ENCODE data around the gene GRHPR. TPM values are rescaled to one million over a fixed set of nuclear protein-coding genes. Genes with fewer than 3 reads are reported as not detected.

Gene GRHPR
- total and polyA plus RNA-seq, 5 donors, result 92.2 to 119 (median 116) TPM

DNA sequence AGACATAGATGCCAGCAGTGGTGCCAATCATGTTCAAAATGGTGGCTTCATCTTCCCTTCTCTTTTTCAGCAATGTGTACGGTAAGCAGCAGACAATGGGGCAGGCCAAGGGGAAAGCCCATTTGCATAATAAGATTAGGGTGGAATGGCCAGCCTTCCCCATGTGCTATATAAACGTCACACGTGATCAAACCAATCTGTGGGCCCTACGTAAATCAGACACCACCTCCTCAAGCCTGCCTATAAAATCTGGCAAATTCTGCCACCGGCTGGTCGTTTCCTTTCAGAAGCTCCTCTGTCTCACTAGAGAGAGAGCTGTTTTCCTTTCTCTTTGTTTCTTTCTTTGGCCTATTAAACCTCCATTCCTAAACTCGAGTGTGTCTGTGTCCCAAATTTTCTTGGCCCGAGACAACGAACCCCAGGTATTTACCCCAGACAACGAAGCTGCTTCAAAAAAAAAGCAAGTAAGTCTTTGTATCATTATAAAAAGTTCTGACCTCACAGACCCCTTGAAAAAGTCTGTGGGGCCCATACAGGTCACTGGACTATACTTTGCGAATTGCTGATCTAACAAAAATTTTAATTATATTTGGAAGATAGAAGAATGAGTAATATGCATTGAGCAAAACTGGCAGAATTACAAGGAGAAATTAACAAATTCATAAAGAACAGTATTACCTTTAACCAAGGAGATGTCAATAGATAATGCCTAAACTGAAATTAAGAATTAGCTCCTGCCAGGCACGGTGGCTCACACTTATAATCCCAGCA, 27.6 kb downstream of the GRHPR start:
- Histone ChIP-seq H3K4me3 (ENCODE audit: low read length) (no peak overlapping the region), H3K9me3 (ENCODE audit: control insufficient read depth, low read length) (no peaks in the 10 kb centered on the region), H3K4me1 (ENCODE audit: control insufficient read depth, insufficient read depth, low read length) (peaks cover 6% of the 10 kb centered on the region), H3K27ac (ENCODE audit: low read length) (no peak overlapping the region), H3K27me3 (ENCODE audit: control insufficient read depth, insufficient read depth) (no peaks in the 10 kb centered on the region)
- ATAC-seq (no peak), DNase-seq (no peak)
- intact Hi-C loops (cut with DNase I), result no loop called here
- WGBS, result 86% methylated on average over 12 of the region's 12 CpGs

DNA sequence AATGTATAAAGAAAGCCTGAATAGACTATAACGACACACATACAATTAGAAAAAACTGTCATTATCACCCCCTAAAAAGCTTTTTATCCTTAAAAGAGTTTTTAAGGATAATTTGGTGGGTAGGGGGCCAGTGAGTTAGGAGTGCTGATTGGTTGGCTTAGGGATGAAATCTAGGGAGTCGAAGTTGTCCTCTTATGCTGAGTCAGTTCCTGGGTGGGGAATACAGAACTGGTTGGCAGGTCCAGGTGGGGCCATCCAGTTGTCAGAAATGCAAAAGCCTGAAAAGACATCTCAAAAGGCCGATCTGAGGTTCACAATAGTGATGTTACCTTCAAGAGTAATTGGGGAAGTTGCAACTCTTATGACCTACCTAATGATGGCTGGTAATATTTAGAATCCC, 29.1 kb downstream of the GRHPR start:
- 82% methylated on average over 3 of the region's 3 CpGs for WGBS
- no peaks in the 10 kb centered on the region for H3K27me3 ChIP-seq (ENCODE audit: control insufficient read depth, insufficient read depth)
- H3K4me1 ChIP-seq (ENCODE audit: control insufficient read depth, insufficient read depth, low read length), result peaks cover 4% of the 10 kb centered on the region
- ATAC-seq (no peak), DNase-seq (no peak)
- H3K27ac ChIP-seq (ENCODE audit: low read length), result no peak overlapping the region
- no peak overlapping the region for H3K4me3 ChIP-seq (ENCODE audit: low read length)
- no peaks in the 10 kb centered on the region for H3K9me3 ChIP-seq (ENCODE audit: control insufficient read depth, low read length)
- intact Hi-C loops (cut with DNase I), result no loop called here

DNA sequence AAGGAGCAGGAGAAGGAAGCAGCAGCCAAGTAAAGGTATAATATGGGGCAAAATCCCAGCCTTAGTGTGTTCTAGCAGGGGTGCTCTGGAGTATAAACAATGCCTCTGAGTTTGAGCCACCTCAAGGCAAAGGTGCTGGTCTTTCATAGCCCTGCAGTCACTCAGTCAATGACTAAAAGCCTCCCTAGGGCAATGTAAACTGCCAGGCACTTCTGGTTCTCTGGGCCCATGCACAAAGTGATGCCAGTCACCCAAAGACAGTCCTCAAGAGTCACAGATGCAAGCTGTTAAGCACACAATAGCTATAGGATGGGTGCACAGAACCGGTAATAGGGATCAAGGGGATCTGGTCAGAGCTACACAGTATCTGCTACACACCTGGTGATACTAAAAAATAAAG, 30.1 kb downstream of the GRHPR start:
- no peak for ATAC-seq
- H3K4me1 ChIP-seq (ENCODE audit: control insufficient read depth, insufficient read depth, low read length), result peaks cover 4% of the 10 kb centered on the region

DNA sequence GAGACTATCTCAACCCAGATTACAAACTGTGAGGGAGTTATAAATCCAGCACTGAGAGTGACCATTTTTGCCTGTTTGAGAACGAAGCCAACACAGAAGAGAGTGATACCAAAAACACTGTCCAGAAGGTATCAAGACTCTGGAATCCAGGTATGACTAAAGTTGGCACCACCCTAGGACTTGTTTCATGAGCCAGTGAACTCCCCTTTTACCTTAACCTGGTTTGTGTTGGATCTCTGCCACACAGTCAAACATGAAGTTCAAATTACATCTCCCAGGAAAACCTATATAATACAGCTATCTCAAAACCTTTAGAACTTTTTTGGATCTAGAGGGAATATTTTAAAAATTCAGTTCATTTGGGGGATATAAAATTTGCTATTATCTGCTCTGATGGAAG, 31.3 kb downstream of the GRHPR start:
- H3K27me3 ChIP-seq (ENCODE audit: control insufficient read depth, insufficient read depth), result no peaks in the 10 kb centered on the region
- WGBS, result 95% methylated on average over 1 of the region's 1 CpG
- H3K4me3 ChIP-seq (ENCODE audit: low read length), result no peak overlapping the region
- peaks cover 4% of the 10 kb centered on the region for H3K4me1 ChIP-seq (ENCODE audit: control insufficient read depth, insufficient read depth, low read length)
- no peak overlapping the region for H3K27ac ChIP-seq (ENCODE audit: low read length)
- H3K9me3 ChIP-seq (ENCODE audit: control insufficient read depth, low read length), result no peaks in the 10 kb centered on the region
- ATAC-seq (no peak), DNase-seq (no peak)
- intact Hi-C loops (cut with DNase I), result no loop called here

More for the DNA sequence above, 30.1 kb downstream of the GRHPR start:
- Histone ChIP-seq H3K9me3 (ENCODE audit: control insufficient read depth, low read length) (no peaks in the 10 kb centered on the region), H3K4me3 (ENCODE audit: low read length) (no peak overlapping the region), H3K27ac (ENCODE audit: low read length) (no peak overlapping the region), H3K27me3 (ENCODE audit: control insufficient read depth, insufficient read depth) (no peaks in the 10 kb centered on the region)
- no peak for DNase-seq
- intact Hi-C loops (cut with DNase I), result no loop called here
- WGBS, result 92% methylated on average over 1 of the region's 1 CpG

DNA sequence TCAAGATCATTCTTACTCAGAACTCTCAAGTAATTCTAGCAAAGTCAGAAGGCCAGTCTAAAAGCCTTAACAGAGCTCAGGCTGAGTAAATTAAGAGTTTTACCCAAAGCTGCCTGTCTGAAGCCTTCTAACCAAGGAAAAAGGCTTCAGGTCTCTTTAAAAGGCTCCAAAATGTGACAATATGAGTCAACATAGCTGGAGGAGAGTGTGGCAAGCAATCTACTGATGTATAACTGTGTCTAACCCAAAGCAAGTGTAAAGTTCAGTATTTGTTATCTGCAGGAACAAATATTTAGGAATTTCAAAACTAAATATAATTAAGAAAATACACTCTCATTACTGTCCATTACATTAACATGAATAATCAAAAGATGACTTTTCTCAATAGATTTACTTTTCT, 31.7 kb downstream of the GRHPR start:
- DNase-seq, result no peak
- intact Hi-C loops (cut with DNase I), result no loop called here
- Histone ChIP-seq H3K4me3 (ENCODE audit: low read length) (no peak overlapping the region), H3K27me3 (ENCODE audit: control insufficient read depth, insufficient read depth) (no peaks in the 10 kb centered on the region), H3K4me1 (ENCODE audit: control insufficient read depth, insufficient read depth, low read length) (peaks cover 6% of the 10 kb centered on the region), H3K9me3 (ENCODE audit: control insufficient read depth, low read length) (no peaks in the 10 kb centered on the region), H3K27ac (ENCODE audit: low read length) (no peak overlapping the region)
- ATAC-seq, result no peak

DNA sequence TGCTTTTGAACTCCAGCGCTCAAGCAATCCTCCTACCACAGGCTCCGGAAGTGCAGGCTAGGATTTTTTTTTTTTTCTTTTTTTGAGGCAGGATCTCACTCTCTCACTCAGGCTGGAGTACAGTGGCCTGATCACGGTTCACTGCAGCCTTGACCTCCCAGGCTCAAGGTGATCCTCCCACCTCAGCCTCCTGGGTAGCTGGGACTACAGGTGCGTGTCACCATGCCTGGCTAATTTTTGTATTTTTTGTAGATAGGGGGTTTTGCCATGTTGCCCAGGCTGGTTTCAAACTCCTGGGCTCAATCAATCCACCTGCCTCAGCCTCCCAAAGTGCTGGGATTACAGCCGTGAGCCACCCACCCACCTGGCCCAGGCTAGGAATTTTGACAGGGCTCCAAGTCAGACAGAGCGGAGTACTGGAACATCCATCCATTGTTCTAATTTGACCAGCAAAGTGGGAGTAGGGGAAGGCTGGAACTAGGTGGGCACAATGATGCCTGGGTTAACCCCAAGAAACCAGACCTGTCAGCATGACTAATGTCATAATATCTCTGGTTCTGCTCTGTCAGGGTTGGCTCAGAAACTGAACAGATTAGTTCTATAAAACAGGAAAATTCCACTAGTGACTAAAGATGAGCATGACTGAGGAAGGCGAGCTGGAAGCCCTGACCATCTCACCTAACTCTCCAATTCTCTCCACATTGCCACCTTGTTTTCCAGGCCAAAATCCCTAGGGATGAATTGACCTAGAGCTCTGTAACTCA, 33.6 kb downstream of the GRHPR start:
- no peaks in the 10 kb centered on the region for H3K27me3 ChIP-seq (ENCODE audit: control insufficient read depth, insufficient read depth)

DNA sequence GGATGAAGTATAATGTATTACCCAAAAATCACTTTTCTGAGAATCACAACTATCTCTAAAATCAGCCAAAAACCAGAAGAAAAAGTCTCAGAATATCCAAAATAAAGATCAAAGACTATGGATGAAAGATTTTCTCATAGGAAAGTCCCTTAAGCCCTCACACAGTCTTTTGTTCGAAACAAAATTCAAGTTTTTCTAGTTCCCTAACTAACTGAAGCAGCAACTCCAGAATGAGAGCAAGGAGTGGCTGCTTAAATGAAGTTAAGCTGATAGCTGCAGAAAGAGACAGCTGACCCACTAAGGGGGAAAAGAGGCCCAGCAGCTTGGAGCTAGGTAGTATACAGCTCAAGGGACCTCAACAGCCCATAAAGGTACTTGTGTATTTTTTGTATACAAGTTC, 34.3 kb downstream of the GRHPR start:
- Histone ChIP-seq H3K27ac (ENCODE audit: low read length) (no peak overlapping the region), H3K9me3 (ENCODE audit: control insufficient read depth, low read length) (no peaks in the 10 kb centered on the region), H3K4me1 (ENCODE audit: control insufficient read depth, insufficient read depth, low read length) (peaks cover 6% of the 10 kb centered on the region), H3K27me3 (ENCODE audit: control insufficient read depth, insufficient read depth) (no peaks in the 10 kb centered on the region), H3K4me3 (ENCODE audit: low read length) (no peak overlapping the region)
- ATAC-seq (no peak), DNase-seq (no peak)
- intact Hi-C loops (cut with DNase I), result no loop called here
- 97% methylated on average over 1 of the region's 1 CpG for WGBS

More for the DNA sequence above, 33.6 kb downstream of the GRHPR start:
- intact Hi-C loops (cut with DNase I), result no loop called here
- H3K4me3 ChIP-seq (ENCODE audit: low read length), result no peak overlapping the region
- H3K4me1 ChIP-seq (ENCODE audit: control insufficient read depth, insufficient read depth, low read length), result peaks cover 6% of the 10 kb centered on the region
- H3K27ac ChIP-seq (ENCODE audit: low read length), result no peak overlapping the region
- DNase-seq, result no peak
- H3K9me3 ChIP-seq (ENCODE audit: control insufficient read depth, low read length), result no peaks in the 10 kb centered on the region
- WGBS, result 82% methylated on average over 7 of the region's 7 CpGs
- ATAC-seq, result no peak

DNA sequence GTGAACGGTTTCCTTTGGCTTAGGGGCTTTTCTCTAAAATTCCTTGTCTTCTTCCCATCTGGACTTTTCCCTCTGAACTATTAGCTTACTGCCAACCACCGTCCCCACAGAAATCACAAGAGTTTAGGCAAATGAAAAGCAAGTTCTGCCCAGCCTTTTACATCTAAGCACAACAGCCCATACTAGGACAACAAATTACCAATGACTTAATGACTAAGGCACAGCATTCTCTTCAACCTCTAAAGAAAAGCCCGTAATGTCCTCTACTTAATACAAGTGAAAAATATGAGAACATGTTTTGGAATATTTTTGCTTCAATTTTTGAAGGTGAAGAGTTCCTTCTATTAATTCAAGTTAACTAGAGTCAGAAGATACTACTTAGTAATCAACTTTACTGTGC, 41.5 kb downstream of the GRHPR start:
- intact Hi-C loops (cut with DNase I), result loop anchor here in 1 of 4 donors (10.0 kb wide), 1 partner anchor 49 kb away; no protein-coding TSS in a partner anchor
- DNase-seq (no peak), ATAC-seq (no peak)
- Histone ChIP-seq H3K27ac (ENCODE audit: low read length) (no peak overlapping the region), H3K27me3 (ENCODE audit: control insufficient read depth, insufficient read depth) (no peaks in the 10 kb centered on the region), H3K4me3 (ENCODE audit: low read length) (peak overlapping the region; percentile 66), H3K9me3 (ENCODE audit: control insufficient read depth, low read length) (no peaks in the 10 kb centered on the region), H3K4me1 (ENCODE audit: control insufficient read depth, insufficient read depth, low read length) (peaks cover 5% of the 10 kb centered on the region)
- WGBS, result 27% methylated on average over 3 of the region's 3 CpGs

DNA sequence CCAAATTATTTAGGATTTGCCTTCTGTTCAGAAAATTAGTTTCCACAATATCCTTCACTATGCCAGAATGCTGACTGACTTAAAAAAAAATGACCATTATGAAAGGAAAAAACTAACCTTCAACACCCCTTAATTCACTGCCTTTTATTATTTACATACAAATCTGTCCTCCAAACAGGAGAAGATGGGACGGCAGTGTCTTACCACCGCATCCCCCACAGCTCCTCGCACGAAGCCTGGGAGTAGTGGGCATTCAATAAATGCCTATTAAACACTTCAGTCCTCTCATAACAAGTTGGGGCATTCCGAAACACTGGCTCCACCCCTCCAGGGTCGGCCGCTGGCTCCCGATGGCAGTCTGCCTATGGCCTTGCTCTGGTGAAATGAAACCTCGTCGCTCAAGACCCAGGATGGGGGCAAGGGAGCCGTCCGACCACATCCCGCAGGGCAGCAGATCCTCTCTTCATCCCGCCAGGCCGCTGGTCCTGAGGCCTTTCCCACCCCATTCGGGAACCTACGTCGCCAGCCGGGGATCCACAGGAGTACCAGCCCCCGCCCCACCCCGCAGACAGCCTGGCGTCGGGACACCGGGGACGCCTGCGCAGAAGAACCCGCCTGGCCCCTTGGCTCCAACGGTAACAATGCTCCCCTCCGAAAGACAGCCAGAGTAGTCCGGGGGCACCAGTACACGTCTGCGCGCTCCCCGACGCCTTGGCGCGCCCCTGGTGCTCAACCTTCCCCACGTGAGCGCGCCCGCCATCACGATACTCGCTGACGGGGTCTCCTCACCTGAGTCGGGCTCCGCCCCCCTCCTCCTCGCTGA, 42.1 kb downstream of the GRHPR start:
- under 1% methylated on average over 47 of the region's 47 CpGs for WGBS
- intact Hi-C loops (cut with DNase I), result loop anchor here in 1 of 4 donors (10.0 kb wide), 1 partner anchor 50 kb away; no protein-coding TSS in a partner anchor
- peak; percentile 60 to 73 for ATAC-seq
- no peaks in the 10 kb centered on the region for H3K9me3 ChIP-seq (ENCODE audit: control insufficient read depth, low read length)
- H3K27ac ChIP-seq (ENCODE audit: low read length), result peak overlapping the region; percentile 97
- peaks cover 3% of the 10 kb centered on the region for H3K4me1 ChIP-seq (ENCODE audit: control insufficient read depth, insufficient read depth, low read length)
- DNase-seq, result peak; percentile 83 to 92 (median 90)
- peak overlapping the region; percentile 66 for H3K4me3 ChIP-seq (ENCODE audit: low read length)
- no peaks in the 10 kb centered on the region for H3K27me3 ChIP-seq (ENCODE audit: control insufficient read depth, insufficient read depth)

DNA sequence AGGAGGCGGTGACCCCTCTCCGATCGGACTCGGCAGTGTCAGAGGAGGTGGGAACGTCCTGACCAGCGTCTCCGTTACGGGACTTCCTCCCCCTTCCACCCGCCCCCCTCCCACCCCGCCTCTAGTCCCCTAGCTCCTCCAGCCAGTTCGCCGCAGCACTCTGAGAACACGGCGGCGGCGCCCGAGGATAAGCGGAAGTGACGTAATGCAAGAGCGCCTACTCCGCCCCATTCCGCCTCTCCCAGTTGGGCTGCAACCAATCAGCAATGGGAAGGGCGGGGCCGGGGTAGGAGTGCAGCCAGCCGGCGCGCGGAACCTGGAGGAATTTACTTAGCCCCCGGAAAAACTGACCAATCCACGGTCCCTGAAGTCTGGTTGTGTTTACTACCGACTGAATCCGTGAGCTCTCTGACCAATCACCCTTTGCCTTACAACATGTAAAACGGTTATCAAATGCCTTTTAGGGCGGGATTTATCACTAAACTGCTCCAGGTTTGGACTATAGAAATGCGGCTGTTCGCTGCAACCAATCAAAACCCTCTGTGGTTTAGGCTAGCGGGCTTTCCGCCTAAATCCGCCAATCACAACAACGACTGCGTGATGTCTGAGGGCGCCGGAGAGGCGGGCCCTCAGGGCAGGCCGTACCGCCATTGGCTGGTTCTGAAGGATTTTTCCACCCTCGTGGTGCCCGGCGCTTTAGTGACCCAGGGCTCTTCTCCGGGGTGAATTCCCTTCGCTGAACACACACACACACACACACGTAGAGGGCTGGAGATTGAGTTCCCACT, 42.9 kb downstream of the GRHPR start, which contains the start of gene ZBTB5:
ZBTB5 (minus strand) TSS at position 202 of the 788 bp plus-strand sequence. CDS start 22,899 bp downstream, outside the sequence.
- WGBS, result under 1% methylated on average over 51 of the region's 52 CpGs
- intact Hi-C loops (cut with DNase I), result loop anchor here in 2 of 4 donors (2.0 to 10.0 kb wide), 2 partner anchors 43 to 51 kb away; partner anchors contain the start of gene GRHPR (in 1 of the 2)

More for the DNA sequence above, 42.9 kb downstream of the GRHPR start, which contains the start of gene ZBTB5:
- peak; percentile 93 to 95 for ATAC-seq
- peak; percentile 99 for DNase-seq
- H3K27me3 ChIP-seq (ENCODE audit: control insufficient read depth, insufficient read depth), result no peaks in the 10 kb centered on the region
- peak within 1 kb of the TSS; percentile 97 for H3K27ac ChIP-seq (ENCODE audit: low read length)
- no peaks in the 10 kb centered on the region for H3K9me3 ChIP-seq (ENCODE audit: control insufficient read depth, low read length)
- H3K4me3 ChIP-seq (ENCODE audit: low read length), result peak within 1 kb of the TSS; percentile 66
- peaks cover 3% of the 10 kb centered on the region for H3K4me1 ChIP-seq (ENCODE audit: control insufficient read depth, insufficient read depth, low read length)

All from right cardiac atrium (tissue), 5 donors.